ENCODE data around the gene RAB40C.

The RAB40C gene

DNA sequence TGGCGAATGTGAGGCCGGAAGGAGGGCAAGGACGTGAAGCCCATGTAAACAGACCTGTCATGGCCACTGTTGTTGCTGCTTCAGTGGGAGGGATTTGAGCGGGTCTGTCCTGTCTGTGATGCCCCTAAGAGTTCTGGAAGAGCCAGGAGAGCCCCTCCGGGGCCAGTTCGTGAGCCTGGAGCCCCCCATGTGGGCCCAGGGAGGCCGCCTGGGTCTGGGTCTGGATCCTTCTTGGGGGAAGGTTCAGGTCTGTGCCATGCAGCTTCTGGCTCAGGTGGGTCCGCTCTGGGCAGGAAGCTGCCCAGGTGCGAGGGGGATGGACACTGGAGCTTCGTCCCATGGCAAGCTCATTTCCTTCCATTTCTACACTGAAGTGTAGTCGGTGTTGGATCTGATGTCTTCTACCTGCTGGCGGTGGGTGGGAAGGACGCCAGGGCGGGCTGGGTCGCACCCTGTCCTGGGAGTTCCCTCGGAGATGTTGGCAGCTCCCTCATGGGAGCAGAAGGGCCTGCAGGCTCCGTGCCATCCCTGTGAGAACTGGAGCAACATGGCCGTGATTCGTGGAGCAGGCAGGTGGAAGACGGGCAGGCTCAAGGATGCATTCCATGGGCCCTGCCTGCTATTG, 29.7 kb downstream of the RAB40C start:
- no peak for DNase-seq

DNA sequence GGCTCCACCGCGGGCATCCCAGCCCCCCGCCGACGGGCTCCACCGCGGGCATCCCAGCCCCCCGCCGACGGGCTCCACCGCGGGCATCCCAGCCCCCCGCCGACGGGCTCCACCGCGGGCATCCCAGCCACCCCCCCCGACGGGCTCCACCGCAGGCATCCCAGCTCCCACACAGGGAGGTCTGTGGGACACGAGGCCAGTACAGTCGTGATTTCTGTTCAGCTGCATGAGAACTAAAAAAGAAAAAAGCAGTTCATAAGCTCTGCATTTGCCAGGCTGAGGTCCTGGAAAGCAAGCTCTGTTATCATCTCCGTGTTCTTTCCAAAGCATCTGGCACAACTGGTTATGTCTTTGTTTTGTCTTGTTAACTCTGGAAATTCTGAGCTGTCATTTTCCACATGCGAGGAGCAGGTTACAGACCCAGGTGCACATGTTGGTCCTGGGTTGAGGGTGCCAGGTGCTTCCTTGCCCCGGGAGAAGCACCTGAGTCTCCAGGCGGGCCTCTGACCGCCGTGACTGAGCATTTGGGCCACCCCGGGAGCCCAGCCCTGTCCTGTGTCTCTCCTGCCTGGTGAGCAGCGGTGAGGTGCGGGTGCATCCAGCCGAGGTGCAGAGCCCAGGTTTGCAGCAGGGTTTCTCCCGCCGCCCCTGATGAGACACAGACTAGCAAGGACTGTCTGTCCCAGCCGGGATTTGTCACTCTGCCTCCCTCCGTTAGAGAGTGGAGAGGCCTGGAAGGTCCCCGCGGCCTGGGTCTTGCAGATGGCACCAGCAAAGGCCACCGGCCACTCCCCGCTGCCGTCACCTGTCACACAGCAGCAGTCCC, 31.0 kb downstream of the RAB40C start:
- DNase-seq: no peak

DNA sequence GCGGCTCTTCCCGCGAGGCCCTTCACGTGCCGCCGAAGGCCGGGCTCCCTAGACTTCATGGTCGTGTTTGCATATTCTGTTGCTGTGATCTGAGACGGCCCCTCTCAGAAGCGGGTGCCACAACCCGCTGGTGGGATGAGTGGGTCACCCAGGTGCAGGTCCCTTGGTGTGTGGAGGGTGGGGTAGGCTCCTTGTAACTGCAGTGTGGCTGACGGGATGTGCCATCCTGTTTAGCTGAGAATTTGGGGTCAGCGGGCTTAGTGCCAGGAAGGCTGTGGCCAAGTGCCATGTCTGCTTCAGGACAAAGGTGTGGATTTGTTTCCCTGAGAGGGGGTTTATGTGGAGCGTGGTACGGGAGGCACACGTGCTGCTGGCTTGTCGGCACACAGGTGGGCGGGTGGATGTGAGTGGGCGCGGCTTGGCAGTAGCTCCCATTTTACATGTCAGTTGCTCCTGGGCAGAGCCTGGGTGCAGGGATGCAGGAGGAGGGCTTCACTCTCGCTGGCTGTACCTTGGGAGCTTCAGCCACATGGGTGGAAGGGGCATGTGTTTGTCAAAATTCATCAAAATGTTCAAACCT, 31.8 kb downstream of the RAB40C start:
- no peak for DNase-seq

DNA sequence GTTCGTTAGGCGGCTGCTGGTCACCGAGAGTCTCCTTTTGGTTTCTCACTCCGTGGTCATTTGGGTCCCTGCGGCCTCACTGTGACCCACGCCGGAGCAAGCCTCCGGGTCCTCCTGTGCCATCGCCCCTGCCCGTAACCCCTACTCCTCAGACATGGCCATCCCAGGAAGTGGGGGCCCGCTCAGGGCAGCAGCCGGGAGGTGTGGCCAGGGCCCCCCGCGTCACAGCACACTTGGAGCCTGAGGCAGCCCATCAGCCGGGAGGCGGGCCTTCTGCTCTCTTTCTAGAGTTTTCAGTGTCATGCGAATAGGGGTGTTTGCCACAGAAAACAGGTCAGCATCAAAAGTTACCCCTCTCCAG, 33.0 kb downstream of the RAB40C start:
- no peak for DNase-seq

DNA sequence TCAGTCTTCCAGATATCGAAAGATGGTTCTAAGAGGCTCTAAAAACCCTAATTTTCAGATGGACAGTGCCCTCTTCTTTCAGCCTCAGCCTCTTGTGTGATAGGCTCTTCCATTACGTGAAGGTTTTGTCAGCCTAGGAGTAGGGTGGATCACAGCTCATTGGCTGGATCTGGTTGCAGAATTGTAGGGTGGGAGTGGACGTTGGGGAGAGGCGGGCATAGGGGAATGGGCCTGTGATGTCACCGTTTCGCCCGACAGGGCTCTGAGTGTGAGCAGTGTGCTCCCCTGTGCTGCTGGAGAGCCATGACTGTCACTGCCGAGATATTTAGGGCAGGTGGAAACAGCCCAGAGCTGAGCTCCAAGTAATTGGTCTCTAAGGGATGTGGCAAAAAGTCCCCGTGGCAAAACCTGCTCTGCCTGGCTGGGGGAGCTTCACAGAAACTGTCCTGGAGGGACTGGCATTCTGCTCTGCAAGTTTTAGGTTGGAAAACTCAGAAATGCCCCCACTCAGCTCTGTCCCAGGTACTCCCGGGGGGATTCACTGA, 34.7 kb downstream of the RAB40C start:
- no peak for DNase-seq

DNA sequence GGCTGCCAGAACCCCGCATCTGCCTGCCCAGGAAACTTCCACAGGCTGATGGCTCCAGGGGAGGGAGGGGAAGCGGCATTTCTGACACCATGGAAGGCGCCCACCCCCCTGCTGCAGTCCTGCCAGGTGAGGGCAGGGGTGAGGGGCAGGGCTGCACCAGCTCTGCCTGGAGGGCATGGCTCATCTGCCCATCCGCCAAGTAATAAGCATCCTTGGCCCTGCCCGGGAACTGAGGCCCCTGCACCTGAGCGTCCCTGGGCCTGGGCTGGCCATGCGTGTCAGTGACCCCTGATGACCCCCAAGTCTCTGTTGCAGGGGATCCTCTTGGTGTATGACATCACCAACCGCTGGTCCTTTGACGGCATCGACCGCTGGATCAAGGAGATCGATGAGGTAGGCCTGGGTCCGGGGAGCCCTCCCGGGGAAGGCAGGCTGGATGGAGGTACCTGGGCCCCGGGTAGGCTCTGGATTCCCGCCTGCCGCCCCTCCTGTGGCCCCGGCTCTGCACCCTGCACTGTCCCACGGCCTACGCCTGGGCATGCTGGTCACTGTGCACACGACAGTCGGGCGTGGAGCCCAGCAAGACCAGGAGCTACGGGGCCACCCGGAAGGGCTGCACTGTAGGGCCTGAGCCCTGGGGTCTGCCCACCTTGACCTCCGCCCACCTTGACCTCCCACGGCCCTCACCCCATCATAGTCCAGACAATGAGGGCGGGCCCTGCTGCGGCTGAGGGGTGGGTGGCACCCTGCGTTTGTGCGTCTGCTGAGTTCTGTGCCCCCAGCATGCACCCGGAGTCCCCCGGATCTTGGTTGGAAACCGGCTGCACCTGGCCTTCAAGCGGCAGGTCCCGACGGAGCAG, 35.5 kb downstream of the RAB40C start:
- no peak for DNase-seq

DNA sequence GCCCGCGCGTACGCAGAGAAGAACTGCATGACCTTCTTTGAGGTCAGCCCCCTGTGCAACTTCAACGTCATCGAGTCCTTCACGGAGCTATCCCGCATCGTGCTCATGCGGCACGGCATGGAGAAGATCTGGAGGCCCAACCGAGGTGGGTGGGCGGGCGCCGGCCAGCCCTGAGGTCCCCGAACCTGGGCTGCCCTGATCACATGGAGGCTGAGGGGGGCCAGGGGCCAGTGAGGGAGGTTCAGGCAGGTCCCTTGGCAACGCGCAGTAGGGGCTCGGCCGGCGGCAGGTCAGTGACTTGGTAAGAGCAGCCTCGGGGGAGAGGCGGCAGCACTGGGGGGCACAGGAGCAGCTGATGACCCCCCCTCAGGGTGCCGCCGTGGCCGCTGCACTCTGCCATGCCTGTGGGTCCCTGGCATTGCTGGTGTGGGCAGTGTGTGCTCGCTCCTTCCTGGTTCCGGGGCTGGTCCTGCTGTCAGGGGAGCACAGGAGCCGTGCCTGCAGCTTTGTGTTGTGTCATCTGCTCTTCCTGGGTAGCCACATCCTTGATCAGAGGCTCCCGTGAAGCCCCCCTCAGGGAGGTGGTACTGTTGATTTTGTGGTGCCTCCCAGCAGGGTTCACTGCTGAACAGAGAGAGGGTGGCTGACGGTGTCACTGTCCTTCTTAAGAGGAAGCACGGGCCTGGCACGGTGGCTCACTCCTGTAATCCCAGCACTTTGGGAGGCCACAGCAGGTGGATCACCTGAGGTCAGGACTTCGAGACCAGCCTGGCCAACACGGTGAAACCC, 36.3 kb downstream of the RAB40C start:
- DNase-seq: no peak

DNA sequence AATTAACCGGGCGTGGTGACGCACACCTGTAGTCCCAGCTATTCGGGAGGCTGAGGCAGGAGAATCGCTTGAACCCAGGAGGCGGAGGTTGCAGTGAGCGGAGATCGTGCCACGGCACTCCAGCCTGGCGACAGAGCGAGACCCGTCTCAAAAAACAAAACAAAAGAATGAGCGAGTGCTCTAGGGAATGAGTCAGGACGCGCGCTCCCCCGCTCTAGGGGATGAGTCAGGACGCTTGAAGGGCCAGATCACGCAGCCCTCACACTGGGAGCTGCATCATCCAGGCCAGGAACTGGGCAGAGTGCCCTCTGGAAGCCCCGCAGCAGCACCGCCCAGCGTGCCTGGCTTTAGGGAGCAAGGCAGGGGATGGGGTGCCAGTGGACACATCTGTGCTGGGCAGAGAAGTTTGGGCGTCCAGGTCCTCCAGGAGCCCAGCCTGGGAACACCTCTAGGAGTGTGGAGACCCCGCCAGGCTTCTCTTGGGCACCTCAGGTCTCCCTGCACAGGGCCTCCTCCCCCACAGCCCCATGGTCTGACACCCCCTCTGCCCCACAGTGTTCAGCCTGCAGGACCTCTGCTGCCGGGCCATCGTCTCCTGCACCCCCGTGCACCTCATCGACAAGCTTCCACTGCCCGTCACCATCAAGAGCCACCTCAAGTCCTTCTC, 37.1 kb downstream of the RAB40C start:
- DNase-seq: no peak

DNA sequence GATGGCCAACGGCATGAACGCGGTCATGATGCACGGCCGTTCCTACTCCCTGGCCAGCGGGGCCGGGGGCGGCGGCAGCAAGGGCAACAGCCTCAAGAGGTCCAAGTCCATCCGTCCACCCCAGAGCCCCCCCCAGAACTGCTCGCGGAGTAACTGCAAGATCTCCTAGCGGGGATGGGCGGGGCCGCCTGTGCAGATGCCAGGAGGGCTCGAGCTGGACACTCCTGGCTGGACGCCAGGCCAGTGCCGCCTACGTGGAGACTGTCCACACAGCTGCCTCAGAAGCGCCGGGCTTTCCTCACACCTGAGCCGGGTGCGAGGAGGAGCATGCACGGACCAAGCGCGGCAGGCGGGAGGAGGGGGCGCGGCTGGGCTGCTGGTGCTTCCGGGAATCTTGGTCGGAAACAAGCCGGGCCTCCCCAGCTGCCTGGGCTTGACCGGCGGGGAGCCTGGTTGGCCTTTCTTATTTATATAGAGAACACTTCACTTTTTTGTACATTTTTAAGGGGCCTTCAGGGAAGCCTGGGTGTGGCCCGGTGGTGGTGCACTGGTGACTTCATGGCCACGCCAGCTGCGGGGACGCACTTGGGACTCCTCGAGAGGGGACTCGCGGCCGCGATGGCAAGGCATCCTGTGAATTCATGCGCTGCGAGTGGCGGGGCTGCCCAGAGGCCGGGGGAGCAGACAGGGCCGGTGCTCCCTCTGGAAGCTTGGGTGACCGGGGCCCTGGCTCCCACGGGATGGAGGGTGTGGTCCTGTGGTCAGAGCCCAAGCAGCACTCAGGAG, 37.8 kb downstream of the RAB40C start:
- no peak for DNase-seq

DNA sequence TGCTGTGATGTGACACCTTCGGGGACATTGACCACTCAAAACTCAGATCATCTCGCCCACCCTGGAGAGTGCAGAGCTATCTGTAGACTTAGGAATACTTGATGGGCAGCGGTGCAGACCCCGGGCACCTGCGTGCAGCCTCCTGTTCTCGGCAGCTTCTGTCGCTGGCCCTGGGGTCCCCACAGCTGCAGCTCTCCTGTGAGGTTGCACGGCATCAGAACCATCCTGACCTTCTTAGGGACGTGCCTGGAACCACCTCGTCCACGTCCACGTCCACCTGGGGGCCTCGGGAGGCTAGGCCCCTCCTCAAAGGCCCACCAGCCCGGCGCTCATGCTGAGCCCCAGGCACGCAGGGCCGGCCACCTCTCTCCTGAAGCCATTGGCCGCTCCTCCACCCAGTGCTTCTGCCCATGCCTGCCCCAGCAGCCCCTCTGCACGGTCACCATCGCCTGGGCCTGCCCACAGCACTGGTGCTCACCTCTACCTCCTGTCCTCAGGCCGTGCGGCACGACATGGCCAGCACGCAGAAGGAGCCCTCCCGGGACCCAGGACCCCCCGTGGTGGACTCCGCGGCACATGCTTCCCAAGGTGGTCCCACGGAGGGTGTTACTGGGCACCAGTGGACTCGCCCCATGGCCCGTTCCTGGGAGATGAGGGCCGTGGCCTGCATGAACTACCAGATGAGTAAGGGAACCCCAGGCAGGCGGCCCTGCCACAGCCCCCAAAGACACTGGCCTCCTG, 38.6 kb downstream of the RAB40C start:
- DNase-seq: no peak

DNA sequence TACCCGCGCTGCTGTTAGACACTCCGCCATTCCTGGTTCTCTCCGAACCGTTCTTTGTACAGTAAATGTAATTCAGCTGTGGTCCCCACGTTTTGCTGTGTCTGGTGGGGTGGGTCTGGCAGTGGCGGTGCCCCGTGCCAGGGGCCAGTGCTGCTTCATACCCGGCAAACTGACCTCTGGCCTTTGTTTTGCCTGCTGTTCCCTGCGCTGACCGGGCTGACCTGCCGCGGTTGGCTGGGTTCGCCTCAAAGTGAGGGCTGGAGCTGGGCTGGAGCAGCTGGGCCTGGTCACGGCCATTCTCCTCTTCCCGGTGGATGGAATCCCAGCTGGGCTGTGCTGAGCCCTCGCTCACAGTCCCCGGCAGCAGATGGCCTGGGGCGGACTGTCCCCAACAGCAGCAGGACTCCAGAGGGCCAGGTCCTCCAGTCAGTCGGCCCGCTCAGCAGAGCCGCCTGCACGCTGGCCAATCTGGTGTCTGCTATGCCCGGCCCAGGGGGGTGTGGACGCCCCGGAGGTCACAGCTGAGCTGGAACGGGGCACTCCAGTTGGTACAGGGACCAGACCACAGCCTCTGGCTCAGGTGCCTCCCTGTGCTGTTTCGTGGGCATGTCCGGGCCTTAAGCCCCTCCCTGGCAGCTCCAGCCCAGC, 39.4 kb downstream of the RAB40C start:
- DNase-seq: no peak

DNA sequence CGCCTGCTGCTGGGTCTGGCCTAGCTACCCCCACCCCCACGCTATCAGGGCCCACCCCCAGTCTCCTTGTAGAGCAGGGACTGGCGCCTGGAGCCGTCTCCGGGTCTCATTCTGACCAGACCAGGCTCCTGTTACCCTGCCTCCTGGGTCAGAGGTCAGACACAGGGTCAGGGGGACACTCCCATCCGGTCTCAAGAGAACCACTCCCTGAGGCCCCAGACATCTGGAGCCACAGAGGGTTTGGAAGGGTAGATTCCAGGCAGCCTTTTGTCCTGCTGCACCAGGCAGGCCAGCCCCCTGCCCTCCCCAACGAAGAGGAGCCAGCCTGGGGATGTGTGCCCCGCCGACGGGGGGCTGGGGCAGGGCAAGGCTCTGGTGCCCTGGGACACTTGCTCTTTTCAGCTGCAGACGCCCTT, 40.0 kb downstream of the RAB40C start:
- DNase-seq: no peak

DNA sequence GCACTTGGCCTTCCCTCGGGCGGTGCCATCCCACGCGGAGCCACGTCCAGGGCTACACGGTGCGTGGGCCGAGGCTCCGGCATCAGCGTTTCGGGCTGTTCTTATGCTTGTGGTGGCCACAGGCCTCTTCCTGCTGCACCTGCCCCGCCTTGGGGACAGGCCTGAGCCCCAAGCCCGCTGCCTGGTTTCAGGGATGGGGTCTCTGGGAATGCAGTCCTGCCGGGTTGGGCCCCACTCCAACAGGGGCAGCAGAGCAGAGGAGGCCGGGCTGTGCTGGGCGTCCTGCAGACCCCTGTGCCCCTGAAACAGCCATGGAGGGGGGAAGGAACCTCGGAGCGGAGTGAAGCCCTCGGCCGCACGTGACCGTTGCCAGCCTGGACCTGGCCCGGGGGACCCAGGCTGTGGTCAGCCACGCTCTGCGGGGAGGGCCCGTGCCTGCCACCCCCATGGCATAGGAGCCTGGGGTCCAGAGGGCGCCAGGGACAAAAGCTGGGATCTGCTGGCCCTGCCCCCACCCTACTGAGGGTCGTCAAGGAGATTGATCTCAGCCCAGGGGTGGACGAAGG, 40.5 kb downstream of the RAB40C start:
- DNase-seq: no peak

DNA sequence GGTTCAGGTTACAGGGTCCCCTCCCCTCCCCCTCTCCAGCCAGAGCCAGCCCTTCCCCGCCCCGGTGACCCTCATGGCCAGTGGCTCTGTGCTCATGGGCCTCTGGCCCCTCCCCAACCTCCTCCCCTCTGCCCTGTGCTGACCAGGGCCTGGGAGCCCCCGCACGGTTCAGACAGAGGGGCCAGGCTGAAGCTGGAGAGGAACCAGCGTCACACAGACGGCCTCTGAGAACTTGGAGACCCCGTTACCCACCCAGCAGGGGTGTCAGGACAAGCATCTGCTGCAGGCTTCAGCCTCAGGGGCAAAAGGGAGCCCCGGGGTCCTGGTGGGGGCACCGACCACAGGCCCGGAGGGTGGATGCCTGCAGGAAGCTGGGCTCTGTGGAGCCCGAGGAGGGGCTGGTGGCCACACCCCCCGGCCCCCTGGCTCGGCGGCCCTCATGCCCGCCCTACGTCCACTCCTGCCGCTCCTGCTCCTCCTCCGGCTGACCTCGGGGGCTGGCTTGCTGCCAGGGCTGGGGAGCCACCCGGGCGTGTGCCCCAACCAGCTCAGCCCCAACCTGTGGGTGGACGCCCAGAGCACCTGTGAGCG, 41.0 kb downstream of the RAB40C start, which contains the start of gene WFIKKN1:
TSS of gene WFIKKN1 (plus strand) at position 171 of the 591 bp plus-strand sequence. CDS start at position 440, 269 bp downstream.
- DNase-seq: no peak

DNA sequence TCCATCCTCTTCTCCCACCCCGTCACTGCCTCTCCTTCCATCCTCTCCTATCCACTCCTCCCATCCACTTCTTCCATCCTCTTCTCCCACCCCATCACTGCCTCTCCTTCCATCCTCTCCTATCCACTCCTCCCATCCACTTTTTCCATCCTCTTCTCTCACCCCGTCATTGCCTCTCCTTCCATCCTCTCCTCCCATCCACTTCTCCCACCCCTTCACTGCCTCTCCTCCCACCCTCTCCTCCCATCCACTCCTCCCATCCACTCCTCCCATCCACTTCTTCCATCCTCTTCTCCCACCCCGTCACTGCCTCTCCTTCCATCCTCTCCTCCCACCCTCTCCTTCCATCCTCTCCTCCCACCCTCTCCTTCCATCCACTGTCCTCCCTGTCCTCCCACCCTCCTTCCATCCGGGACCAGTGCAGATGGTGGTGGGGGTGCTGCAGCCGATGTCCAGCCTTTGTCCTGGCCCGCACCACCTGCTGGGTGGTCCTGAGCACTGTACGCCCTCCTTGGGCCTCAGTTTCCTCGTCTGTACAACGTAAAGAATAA, 42.0 kb downstream of the RAB40C start:
- DNase-seq: no peak

DNA sequence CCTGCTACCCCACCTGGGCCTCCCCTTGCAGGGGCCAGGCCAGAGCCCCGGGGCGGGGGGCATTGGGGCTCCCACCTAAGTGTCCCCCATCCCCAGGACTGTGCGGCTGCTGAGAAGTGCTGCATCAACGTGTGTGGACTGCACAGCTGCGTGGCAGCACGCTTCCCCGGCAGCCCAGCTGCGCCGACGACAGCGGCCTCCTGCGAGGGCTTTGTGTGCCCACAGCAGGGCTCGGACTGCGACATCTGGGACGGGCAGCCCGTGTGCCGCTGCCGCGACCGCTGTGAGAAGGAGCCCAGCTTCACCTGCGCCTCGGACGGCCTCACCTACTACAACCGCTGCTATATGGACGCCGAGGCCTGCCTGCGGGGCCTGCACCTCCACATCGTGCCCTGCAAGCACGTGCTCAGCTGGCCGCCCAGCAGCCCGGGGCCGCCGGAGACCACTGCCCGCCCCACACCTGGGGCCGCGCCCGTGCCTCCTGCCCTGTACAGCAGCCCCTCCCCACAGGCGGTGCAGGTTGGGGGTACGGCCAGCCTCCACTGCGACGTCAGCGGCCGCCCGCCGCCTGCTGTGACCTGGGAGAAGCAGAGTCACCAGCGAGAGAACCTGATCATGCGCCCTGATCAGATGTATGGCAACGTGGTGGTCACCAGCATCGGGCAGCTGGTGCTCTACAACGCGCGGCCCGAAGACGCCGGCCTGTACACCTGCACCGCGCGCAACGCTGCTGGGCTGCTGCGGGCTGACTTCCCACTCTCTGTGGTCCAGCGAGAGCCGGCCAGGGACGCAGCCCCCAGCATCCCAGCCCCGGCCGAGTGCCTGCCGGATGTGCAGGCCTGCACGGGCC, 42.8 kb downstream of the RAB40C start:
- no peak for DNase-seq

DNA sequence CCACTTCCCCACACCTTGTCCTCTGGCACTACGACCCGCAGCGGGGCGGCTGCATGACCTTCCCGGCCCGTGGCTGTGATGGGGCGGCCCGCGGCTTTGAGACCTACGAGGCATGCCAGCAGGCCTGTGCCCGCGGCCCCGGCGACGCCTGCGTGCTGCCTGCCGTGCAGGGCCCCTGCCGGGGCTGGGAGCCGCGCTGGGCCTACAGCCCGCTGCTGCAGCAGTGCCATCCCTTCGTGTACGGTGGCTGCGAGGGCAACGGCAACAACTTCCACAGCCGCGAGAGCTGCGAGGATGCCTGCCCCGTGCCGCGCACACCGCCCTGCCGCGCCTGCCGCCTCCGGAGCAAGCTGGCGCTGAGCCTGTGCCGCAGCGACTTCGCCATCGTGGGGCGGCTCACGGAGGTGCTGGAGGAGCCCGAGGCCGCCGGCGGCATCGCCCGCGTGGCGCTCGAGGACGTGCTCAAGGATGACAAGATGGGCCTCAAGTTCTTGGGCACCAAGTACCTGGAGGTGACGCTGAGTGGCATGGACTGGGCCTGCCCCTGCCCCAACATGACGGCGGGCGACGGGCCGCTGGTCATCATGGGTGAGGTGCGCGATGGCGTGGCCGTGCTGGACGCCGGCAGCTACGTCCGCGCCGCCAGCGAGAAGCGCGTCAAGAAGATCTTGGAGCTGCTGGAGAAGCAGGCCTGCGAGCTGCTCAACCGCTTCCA, 43.6 kb downstream of the RAB40C start:
- no peak for DNase-seq
